ENCODE results near the gene COL9A1. TPM values are rescaled to one million over a fixed set of nuclear protein-coding genes. Genes with fewer than 3 reads are reported as not detected.

The COL9A1 gene
- total and polyA plus RNA-seq, 9 of the 15 experiments (the other 6 are each of a cell fraction or from before 2014, with no cell fraction given): 0.01 to 0.13 (median 0.06) TPM; not detected in 1

- TF ChIP-seq MTA1 (IDR thresholded peaks at IDR 0.05; ENCODE audit: borderline replicate concordance) (no peak), TEAD4 (IDR thresholded peaks at IDR 0.05; ENCODE audit: low read length) (peak; percentile 93), TEAD4 (CRISPR knock-in tag; IDR thresholded peaks at IDR 0.05; ENCODE audit: borderline replicate concordance) (no peak), ZNF398 (CRISPR knock-in tag; IDR thresholded peaks at IDR 0.05) (no peak), CCNT2 (IDR thresholded peaks at IDR 0.05; ENCODE audit: borderline replicate concordance, extremely low read depth, insufficient read length, low read depth, low read length) (no peak), ZFPM2 (CRISPR knock-in tag; IDR thresholded peaks at IDR 0.05) (no peak), POLR2A (conservative IDR thresholded peaks at IDR 0.05) (no peak), MAFF (IDR thresholded peaks at IDR 0.05; ENCODE audit: low read length) (no peak), ZNF184 (CRISPR knock-in tag; IDR thresholded peaks at IDR 0.05) (no peak), MEIS2 (IDR thresholded peaks at IDR 0.05; ENCODE audit: partially characterized antibody) (peak; percentile 23), HNRNPLL (IDR thresholded peaks at IDR 0.05; ENCODE audit: low read depth, low read length, poor library complexity, severe bottlenecking) (no peak), PHB (CRISPR knock-in tag; IDR thresholded peaks at IDR 0.05) (no peak), E2F4 (CRISPR knock-in tag; IDR thresholded peaks at IDR 0.05; ENCODE audit: low read depth) (no peak), NCOR1 (IDR thresholded peaks at IDR 0.05) (0 out of 2 replicates have a peak, but pooled peaks have one; percentile 26), CC2D1A (IDR thresholded peaks at IDR 0.05) (no peak), RNF2 (IDR thresholded peaks at IDR 0.05) (peak; percentile 43; the same call in 1 of the 2 replicates), LCOR (CRISPR knock-in tag; IDR thresholded peaks at IDR 0.05) (no peak), RFX1 (IDR thresholded peaks at IDR 0.05) (no peak), KLF10 (CRISPR knock-in tag; IDR thresholded peaks at IDR 0.05) (no peak), SREBF2 (CRISPR knock-in tag; IDR thresholded peaks at IDR 0.05) (no peak), PTRF (tag; IDR thresholded peaks at IDR 0.05) (no peak), TCF3 (CRISPR knock-in tag; IDR thresholded peaks at IDR 0.05) (peak; percentile 44; the same call in 1 of the 2 replicates), SMAD3 (CRISPR knock-in tag; conservative IDR thresholded peaks at IDR 0.05) (no peak), ZNF644 (tag; IDR thresholded peaks at IDR 0.05; ENCODE audit: low read depth) (no peak), ZFP30 (CRISPR knock-in tag; IDR thresholded peaks at IDR 0.05; ENCODE audit: borderline replicate concordance) (no peak), ZNF133 (CRISPR knock-in tag; IDR thresholded peaks at IDR 0.05) (no peak), CBFA2T2 (conservative IDR thresholded peaks at IDR 0.05) (peak; percentile 42; the same call in 1 of the 2 replicates), ADNP (tag; IDR thresholded peaks at IDR 0.05) (no peak), RUNX1 (IDR thresholded peaks at IDR 0.05; ENCODE audit: low read depth) (peak; percentile 84; the same call in 1 of the 2 replicates), KLF16 (IDR thresholded peaks at IDR 0.05) (no peak), C11orf30 (IDR thresholded peaks at IDR 0.05; ENCODE audit: low read depth) (no peak), PML (IDR thresholded peaks at IDR 0.05; ENCODE audit: low read length) (peak; percentile 29; the same call in 1 of the 2 replicates)
Measured at GRCh38 chr6:70312165-70312745, 9.4 kb upstream of the COL9A1 start (continued).

Data from K562 (cell line).